ENCODE measurements around the gene AGBL3. TPM values are rescaled to one million over a fixed set of nuclear protein-coding genes. Genes with fewer than 3 reads are reported as not detected.

Gene AGBL3
- total and polyA plus RNA-seq, 9 donors = 2.0 to 8.1 (median 4.2) TPM

DNA sequence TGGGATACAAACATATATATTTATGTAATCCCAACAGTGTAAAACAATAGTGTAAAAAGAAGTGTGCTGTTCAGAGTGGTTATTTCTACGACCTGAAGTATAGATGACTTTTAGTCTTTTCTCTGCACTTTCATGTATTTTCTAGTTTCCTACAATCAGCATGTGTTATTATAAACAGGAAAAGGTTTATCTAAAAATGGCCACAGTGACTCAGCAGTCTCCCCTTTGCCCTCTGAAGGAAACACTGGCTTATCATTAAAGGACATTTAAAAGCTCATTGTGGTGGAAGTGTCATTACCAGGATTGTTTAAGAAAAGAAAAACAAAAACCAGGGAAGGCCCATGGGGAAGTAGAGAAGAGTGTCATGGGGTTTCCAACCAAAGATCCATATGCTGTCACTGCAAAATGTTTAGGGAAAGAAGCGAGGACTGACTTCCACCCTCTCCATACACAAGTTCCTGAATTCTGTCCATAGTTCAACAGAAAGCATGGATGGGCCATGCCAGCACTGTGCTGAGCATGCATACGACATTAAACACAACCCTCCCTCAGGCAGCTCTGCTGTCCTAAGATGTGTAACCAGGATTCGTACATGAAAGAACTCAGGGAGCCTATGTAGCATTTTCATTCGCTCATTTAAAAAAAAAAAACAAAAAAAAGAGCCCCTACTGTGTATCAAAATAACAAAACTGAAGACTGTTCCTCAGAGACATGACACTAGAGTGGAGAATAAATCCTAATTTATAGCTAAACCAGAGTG lies 174.0 kb downstream of the AGBL3 start:
- DNase-seq = no peak
- Histone ChIP-seq H3K27ac (peak overlapping the region in 1 of 2 donors; percentile 0), H3K4me1 (ENCODE audit: insufficient read depth) (peaks cover 6% of the 10 kb centered on the region), H3K27me3 (no peaks in the 10 kb centered on the region), H3K9me3 (no peaks in the 10 kb centered on the region), H3K36me3 (no peaks in the 10 kb centered on the region), H3K4me3 (no peak overlapping the region)
- WGBS, 3 donors = 73 to 76% (median 75%) methylated on average over 5 of the region's 5 CpGs
- intact Hi-C loops (cut with DNase I) = loop anchor here in 3 of 4 donors (10.0 kb wide), 4 partner anchors 165 to 475 kb away; partner anchors contain the start of gene AGBL3 (in 1 of the 3)
- TF ChIP-seq EP300 (IDR thresholded peaks at IDR 0.05) = no peak

GRCh38 chr7:135160858-135161653 lies 174.7 kb downstream of the AGBL3 start:
- 52 to 61% (median 52%) methylated on average over 9 of the region's 9 CpGs for WGBS, 3 donors
- peak overlapping the region in 1 of 2 donors; percentile 0 for H3K27ac ChIP-seq
- H3K27me3 ChIP-seq = no peaks in the 10 kb centered on the region
- TF ChIP-seq, protein P1, sequence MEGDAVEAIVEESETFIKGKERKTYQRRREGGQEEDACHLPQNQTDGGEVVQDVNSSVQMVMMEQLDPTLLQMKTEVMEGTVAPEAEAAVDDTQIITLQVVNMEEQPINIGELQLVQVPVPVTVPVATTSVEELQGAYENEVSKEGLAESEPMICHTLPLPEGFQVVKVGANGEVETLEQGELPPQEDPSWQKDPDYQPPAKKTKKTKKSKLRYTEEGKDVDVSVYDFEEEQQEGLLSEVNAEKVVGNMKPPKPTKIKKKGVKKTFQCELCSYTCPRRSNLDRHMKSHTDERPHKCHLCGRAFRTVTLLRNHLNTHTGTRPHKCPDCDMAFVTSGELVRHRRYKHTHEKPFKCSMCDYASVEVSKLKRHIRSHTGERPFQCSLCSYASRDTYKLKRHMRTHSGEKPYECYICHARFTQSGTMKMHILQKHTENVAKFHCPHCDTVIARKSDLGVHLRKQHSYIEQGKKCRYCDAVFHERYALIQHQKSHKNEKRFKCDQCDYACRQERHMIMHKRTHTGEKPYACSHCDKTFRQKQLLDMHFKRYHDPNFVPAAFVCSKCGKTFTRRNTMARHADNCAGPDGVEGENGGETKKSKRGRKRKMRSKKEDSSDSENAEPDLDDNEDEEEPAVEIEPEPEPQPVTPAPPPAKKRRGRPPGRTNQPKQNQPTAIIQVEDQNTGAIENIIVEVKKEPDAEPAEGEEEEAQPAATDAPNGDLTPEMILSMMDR (IDR thresholded peaks at IDR 0.05) = no peak
- TF ChIP-seq EP300 (IDR thresholded peaks at IDR 0.05) (no peak), POLR2A (IDR thresholded peaks at IDR 0.05) (no peak)
- no peaks in the 10 kb centered on the region for H3K36me3 ChIP-seq
- H3K4me3 ChIP-seq = no peak overlapping the region
- no peak for DNase-seq
- intact Hi-C loops (cut with DNase I) = loop anchor here in 3 of 4 donors (10.0 kb wide), 4 partner anchors 166 to 476 kb away; partner anchors contain the start of gene AGBL3 (in 1 of the 3)
- H3K9me3 ChIP-seq = no peaks in the 10 kb centered on the region
- H3K4me1 ChIP-seq (ENCODE audit: insufficient read depth) = peaks cover 6% of the 10 kb centered on the region

DNA sequence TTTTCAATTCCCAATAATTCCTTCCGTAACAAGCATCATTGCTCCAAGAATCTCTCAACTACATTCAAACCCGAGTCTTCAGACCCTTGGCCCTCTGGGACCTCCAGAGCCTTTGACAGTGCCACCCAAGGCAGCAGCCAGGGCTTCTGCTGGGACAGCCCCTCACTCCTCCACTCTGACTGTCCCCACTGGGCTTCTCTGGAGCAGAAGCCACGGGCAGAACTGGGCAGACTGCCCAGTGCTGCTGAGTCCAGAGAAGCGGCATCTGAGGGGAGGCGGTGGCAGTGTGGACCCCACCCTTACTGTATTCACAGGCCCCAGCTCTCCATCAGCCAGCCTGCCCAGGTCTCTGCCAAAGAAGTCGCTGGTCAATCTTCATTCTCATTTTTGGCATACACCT lies 175.4 kb downstream of the AGBL3 start:
- peak overlapping the region in 1 of 2 donors; percentile 9 for H3K27ac ChIP-seq
- intact Hi-C loops (cut with DNase I) = loop anchor here in 3 of 4 donors (10.0 kb wide), 4 partner anchors 167 to 477 kb away; partner anchors contain the start of gene AGBL3 (in 1 of the 3)
- DNase-seq = no peak

GRCh38 chr7:135162382-135163001 lies 176.2 kb downstream of the AGBL3 start:
- no peaks in the 10 kb centered on the region for H3K27me3 ChIP-seq
- H3K4me3 ChIP-seq = no peak overlapping the region
- WGBS, 3 donors = 92 to 96% (median 93%) methylated on average over 2 of the region's 2 CpGs
- H3K9me3 ChIP-seq = no peaks in the 10 kb centered on the region
- intact Hi-C loops (cut with DNase I) = loop anchor here in 3 of 4 donors (10.0 kb wide), 4 partner anchors 168 to 478 kb away; partner anchors contain the start of gene AGBL3 (in 1 of the 3)
- H3K27ac ChIP-seq = no peak overlapping the region
- TF ChIP-seq POLR2A (IDR thresholded peaks at IDR 0.05) (no peak), EP300 (IDR thresholded peaks at IDR 0.05) (no peak)
- TF ChIP-seq, protein P1 (IDR thresholded peaks at IDR 0.05) = no peak
- no peak for DNase-seq
- H3K4me1 ChIP-seq (ENCODE audit: insufficient read depth) = peaks cover 6% of the 10 kb centered on the region
- H3K36me3 ChIP-seq = no peaks in the 10 kb centered on the region

More for the DNA sequence above, 175.4 kb downstream of the AGBL3 start:
- no peak for TF ChIP-seq POLR2A (IDR thresholded peaks at IDR 0.05)
- TF ChIP-seq, protein P1 (IDR thresholded peaks at IDR 0.05) = no peak
- TF ChIP-seq EP300 (IDR thresholded peaks at IDR 0.05) = no peak
- Histone ChIP-seq H3K4me3 (no peak overlapping the region), H3K9me3 (no peaks in the 10 kb centered on the region), H3K4me1 (ENCODE audit: insufficient read depth) (peaks cover 6% of the 10 kb centered on the region), H3K27me3 (no peaks in the 10 kb centered on the region), H3K36me3 (no peaks in the 10 kb centered on the region)
- 89 to 90% (median 90%) methylated on average over 6 of the region's 6 CpGs for WGBS, 3 donors

Measured in ovary (tissue), 9 donors.